ENCODE data around the gene ZSCAN2.
A peak's percentile ranks its signal among the peaks of the same experiment; 100 is the strongest.

The ZSCAN2 gene

GRCh38 chr15:84656972-84657371 is 56.2 kb downstream of the ZSCAN2 start:
- peak overlapping the region; percentile 95 for H3K27ac ChIP-seq
- TF ChIP-seq, protein P1, sequence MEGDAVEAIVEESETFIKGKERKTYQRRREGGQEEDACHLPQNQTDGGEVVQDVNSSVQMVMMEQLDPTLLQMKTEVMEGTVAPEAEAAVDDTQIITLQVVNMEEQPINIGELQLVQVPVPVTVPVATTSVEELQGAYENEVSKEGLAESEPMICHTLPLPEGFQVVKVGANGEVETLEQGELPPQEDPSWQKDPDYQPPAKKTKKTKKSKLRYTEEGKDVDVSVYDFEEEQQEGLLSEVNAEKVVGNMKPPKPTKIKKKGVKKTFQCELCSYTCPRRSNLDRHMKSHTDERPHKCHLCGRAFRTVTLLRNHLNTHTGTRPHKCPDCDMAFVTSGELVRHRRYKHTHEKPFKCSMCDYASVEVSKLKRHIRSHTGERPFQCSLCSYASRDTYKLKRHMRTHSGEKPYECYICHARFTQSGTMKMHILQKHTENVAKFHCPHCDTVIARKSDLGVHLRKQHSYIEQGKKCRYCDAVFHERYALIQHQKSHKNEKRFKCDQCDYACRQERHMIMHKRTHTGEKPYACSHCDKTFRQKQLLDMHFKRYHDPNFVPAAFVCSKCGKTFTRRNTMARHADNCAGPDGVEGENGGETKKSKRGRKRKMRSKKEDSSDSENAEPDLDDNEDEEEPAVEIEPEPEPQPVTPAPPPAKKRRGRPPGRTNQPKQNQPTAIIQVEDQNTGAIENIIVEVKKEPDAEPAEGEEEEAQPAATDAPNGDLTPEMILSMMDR (IDR thresholded peaks at IDR 0.05), result no peak
- TF ChIP-seq ZFX (IDR thresholded peaks at IDR 0.05; ENCODE audit: borderline replicate concordance), result no peak

- TF ChIP-seq ZFX (IDR thresholded peaks at IDR 0.05; ENCODE audit: borderline replicate concordance), result no peak
- TF ChIP-seq, protein P1 (IDR thresholded peaks at IDR 0.05), result no peak
- H3K27ac ChIP-seq, result peak overlapping the region; percentile 95
Observed at GRCh38 chr15:84657748-84658079, 56.9 kb downstream of the ZSCAN2 start.

- H3K27ac ChIP-seq, result peak within 1 kb of the TSS; percentile 95
- TF ChIP-seq ZFX (IDR thresholded peaks at IDR 0.05; ENCODE audit: borderline replicate concordance), result no peak
- TF ChIP-seq, protein P1 (IDR thresholded peaks at IDR 0.05), result peak; percentile 65
Observed at GRCh38 chr15:84658080-84658787, 57.4 kb downstream of the ZSCAN2 start, which contains the start of gene NMB. NMB (minus strand) TSS chr15:84658199; CDS start chr15:84658152, 47 bp downstream.

GRCh38 chr15:84658788-84659411 is 58.1 kb downstream of the ZSCAN2 start:
- H3K27ac ChIP-seq, result peak overlapping the region; percentile 95
- TF ChIP-seq, protein P1 (IDR thresholded peaks at IDR 0.05), result no peak
- no peak for TF ChIP-seq ZFX (IDR thresholded peaks at IDR 0.05; ENCODE audit: borderline replicate concordance)

- TF ChIP-seq, protein P1 (IDR thresholded peaks at IDR 0.05), result no peak
- no peak for TF ChIP-seq ZFX (IDR thresholded peaks at IDR 0.05; ENCODE audit: borderline replicate concordance)
- peak overlapping the region; percentile 95 for H3K27ac ChIP-seq
Observed at GRCh38 chr15:84659904-84660781, 59.3 kb downstream of the ZSCAN2 start.

- peak overlapping the region; percentile 95 for H3K27ac ChIP-seq
- TF ChIP-seq, protein P1 (IDR thresholded peaks at IDR 0.05), result no peak
- no peak for TF ChIP-seq ZFX (IDR thresholded peaks at IDR 0.05; ENCODE audit: borderline replicate concordance)
Observed at GRCh38 chr15:84661001-84661400, 60.2 kb downstream of the ZSCAN2 start.
